Measurements from ENCODE around the gene CAPS2.

The CAPS2 gene

DNA sequence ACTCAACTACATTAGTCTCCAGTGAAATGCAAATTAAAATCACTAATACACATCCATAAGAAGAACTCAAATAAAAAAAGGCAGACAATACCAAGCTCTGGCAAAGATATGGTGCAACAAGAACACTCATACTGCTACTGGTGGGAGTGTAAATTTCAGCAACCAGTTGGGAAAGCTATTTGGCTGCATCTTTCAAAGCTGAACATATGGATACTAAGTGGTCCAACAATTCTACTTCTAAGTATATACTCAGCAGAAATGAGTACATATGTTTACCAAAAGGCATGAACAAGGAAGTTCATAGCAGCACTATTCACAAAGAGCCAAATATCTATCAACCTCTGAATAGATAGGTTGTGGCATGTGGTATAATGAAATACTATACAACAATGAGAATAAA is 27.3 kb downstream of the CAPS2 start:
- no peak for DNase-seq

DNA sequence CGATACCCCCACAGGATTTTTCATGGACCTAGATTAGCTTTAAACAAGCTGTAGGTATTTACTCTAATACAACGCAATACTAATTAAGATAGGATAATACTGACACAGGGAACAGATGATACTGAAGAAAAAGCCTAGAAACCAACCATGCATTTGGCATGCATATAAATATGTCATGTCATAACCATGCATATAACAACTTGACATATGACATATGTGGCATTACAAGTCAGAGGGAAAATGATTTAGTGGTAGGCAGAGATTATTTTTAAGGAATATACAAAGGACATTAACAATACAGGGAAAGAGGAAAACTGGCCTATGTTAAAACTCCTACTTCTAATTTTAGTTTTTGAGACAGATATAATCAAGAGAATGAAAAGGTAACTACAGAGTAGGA is 27.9 kb downstream of the CAPS2 start:
- DNase-seq = no peak

DNA sequence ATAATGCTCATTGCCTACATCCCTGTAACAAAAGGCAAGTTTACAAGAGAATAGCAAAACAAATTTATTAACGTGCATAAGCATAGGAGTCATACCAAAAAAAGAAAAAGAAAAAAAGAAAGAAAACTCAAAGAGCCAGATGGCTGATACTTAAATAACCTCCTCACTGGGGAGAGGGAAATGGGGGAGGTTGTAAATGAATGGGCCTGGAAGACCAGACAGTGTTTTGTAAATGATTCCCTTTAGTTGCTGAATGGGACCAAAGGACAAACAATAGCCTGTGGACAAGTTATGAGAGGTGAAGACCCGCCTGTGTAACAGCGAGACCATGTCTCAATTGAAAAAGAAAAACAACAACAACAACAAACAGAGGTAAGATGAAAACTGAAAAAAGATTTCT is 35.3 kb downstream of the CAPS2 start:
- DNase-seq = no peak

DNA sequence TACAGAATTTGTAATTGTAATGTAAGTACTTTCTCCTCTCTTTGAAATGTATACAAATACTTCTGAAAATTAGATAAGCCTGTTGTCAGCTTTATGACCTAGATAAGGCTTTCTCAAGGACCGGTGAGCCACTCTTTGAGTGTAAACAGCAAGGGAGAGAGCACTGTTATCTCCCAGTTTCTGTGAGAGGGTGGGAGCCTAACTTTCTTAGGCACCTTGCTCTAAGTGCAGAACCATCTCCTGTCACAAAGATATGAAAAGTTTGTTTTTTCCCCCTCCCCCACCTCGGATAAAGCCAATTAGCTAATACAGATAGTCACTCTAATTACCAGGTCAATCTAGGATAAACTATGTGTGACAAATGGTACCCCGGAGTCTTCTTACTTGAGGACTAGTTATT is 35.8 kb downstream of the CAPS2 start:
- DNase-seq = no peak

DNA sequence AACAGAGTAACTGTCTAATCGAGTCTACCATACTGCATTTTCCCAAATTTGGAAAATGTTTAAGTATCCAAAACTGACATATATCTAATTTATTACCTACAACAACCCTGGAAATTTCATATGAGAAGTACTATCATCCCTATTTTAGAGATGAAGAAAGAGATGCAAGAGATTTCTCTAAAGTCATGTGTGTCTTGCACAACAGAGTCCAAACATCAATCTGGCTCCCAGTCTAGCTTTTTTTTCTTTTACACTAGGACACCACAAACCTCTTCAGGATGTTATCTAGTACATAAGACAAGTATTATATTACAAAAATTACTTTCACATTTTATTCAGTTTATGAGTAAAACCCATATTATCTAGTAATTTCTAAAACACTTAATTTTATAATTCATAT is 39.1 kb downstream of the CAPS2 start:
- no peak for DNase-seq

DNA sequence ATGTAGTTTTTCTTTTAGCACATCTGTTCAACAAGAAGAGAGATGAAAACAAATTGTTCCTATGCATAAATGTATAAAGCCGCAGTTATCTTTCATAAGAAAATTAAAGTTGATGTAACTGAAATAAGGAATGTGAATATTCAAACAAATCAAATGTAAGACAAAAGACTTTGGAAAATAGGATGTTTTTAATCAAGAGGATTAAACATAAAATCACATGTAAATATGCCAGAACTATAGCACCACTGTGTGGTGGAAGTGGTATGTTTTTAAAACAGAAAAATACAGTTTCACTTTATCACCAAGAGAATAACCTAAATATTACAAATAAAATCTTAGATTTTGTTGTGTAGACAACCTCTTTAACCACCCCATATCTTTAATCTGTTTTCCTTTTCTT is 40.4 kb downstream of the CAPS2 start:
- DNase-seq = no peak

DNA sequence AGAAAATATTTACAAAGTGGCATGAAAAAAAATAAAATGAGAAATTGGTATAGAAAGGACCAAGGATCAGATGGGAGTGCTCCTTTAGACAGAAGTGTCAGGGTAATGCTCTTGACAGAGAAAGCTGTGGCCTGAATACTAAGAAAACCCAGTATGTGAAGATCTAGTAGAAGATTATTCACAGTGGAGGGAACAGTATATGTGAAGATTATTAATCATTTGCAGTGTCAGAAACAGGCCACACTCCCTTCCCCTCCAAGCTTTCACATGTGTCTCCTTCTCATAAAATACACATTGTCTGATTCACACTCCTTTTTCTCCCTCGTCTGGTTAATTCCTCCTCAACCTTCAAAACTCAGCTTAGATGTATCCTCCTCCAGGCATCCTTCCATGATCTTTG is 41.3 kb downstream of the CAPS2 start:
- no peak for DNase-seq

DNA sequence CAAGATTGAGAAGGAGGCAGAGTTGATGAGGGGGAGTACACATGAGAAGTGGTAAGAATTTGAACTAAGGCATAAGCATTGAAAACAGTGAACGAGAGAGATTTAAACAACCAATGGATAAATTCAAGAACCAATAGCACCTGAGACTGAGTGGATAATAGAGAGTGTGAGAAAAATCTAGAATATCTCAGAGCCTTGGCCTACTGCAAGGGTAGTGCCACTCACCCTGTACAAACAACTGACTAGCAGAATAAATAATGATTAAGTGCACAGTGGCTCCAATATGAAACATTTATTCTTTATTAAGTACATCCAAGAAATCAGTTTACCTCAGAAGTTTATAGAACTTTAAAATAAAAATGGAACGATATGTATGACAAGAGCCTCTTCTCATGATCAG is 54.4 kb downstream of the CAPS2 start:
- DNase-seq = no peak

DNA sequence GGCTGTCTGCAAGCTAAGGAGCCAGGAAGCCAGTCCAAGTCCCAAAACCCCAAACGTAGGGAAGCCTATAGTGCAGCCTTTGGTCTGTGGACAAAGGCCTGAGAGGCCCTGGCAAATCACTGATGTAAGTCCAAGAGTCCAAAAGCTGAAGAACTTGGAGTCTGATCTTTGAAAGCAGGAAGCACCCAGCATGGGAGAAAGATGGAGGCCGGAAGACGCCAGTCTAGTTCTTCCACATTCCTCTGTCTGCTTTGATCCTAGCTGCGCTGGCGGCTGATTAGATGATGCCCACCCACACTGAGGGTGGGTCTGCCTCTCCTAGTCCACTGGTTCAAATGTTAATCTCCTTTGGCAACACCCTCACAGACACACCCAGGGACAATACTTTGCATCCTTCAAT is 58.5 kb downstream of the CAPS2 start:
- no peak for DNase-seq

DNA sequence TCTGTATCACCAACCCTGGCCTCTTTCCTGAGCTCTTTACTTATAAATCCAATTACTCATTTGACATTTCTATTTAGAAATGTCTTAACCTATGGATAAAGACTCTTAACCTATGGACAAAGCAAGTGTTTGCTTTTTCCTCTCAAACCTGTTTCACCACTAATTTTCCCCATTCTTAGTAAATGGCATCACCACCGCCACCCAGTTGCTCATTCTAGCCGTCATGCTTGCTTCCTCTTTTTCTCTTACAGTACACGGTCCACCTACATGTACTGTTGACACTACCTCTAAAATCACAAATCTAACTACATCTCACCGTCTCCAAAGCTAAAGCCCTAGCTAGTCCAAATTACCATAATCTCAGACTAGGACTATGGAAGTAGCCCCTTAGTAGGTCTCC is 60.0 kb downstream of the CAPS2 start:
- no peak for DNase-seq

DNA sequence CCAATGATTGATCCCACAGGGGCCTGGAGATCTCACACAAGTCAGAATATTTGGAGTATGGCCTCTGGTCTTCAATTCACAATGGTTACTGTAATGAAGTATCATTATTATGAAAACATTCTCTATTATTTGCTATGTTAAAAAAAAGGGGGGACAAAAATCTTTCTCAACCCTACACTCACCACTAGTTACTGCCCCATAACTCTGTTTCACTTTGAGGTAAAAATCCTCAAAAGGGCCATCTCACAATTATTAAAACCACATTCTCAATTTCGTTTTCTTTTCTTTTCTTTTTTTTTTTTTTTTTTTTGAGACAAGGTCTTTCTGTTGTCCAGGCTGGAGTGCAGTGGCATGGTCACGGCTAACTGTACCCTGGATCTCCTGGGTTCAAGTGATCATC is 60.9 kb downstream of the CAPS2 start:
- no peak for DNase-seq

DNA sequence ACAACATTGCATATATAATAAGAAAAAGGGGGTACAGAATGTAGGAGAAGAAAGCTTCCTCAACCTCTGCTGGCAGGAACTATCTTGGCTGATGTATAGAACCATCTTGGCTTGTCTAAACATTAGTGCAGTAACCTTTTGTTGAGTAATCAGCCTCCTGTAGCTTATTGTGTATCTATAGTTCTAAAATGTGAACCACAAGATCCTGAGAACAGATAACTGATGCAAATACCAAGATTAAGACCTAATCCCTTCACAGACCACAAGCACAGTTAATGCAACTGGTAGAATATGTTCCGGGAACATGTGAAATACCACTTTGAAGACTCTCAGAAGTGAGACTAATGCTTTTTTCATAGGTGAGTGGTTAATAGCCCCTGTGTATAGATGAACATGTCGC is 69.8 kb downstream of the CAPS2 start:
- DNase-seq = no peak

DNA sequence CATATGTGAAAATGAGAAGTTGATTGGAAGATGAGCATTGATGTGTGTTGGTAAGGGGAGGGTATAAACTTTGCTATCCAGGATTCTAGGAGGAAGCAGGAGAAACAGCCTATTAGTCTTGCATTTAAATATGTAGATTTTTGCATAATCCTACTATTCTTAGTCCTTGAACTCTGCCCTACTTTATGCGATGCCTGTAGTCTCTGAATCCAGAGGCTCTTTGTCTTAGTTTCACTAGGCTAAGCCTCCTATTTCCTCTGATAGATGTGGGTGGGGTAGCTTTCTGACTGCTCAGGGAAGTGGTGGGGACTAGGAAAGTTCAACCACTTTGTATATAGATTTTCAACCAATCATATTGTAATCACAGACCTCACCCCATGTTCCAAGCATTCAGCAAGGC is 71.0 kb downstream of the CAPS2 start:
- no peak for DNase-seq

DNA sequence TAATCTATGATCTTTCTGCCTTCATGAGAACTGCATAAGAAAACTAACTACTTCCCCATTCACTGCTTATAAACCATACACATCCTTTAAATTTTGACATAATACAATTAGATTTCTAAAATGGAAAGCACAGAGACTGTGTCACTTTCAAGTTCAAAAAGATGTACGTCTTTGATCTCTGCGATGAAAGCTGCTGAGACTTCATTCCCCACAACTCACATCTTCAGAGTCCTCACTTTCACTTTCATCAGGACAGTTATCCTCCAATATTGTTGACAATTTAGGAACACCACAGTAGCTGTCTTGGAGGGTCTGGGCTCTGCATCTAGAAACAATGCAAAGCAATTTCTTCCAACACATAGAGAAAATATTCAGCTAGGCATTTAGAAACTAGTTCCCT is 72.6 kb downstream of the CAPS2 start:
- no peak for DNase-seq

DNA sequence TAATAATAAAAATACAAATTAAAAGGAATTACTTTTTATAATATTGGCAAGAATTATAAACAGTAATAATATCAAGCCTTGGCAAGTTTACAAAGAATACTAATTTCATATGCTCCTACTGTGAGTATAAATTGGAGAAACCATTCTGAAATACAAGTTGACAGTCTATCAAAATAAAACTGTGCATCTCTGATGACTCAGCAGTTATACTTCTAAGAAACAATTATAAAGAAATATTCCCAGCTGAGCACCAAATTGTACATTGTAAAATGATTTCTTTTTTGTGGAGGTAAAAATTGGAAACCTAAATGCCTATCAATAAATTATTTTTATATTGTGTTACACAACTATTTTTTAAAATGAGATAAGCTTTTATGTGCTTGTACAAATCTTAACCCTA is 85.0 kb downstream of the CAPS2 start:
- DNase-seq = no peak

DNA sequence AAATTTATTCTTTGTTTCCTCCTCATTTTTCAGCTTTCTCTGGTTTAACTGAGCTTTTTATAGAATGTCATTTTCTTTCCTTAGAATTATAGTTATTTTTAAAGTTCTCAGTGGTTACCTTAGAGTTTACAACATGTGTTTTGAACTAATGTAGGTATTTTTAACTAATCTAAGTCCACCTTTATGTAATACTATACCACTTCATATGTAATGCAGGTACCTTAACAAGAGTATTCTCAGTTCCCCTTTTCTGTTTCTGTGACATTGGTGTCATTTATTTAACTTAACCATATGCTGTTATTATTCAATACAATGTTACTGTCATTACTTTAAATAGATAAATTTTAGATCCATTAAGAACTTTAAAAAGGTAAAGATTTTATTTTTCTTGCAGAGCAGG is 90.1 kb downstream of the CAPS2 start:
- no peak for DNase-seq

DNA sequence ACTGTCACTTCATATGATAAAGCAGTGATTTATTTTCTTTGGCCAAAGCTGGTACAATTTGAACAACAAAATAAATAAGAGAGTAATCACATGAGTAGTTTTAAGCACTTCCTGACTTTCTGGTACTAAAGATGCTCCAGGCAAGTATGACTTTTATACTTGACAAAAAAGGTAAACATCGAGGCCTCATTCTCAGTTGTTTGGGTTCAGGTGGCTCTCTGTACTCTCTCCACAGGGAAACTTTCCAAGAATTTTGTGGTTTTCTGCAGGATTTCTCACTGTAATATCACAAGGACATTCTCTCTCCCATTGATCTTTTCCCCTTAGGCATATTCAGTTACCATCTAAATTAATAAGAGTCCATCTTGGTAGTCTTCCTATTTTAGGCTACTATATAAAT is 93.9 kb downstream of the CAPS2 start:
- no peak for DNase-seq

DNA sequence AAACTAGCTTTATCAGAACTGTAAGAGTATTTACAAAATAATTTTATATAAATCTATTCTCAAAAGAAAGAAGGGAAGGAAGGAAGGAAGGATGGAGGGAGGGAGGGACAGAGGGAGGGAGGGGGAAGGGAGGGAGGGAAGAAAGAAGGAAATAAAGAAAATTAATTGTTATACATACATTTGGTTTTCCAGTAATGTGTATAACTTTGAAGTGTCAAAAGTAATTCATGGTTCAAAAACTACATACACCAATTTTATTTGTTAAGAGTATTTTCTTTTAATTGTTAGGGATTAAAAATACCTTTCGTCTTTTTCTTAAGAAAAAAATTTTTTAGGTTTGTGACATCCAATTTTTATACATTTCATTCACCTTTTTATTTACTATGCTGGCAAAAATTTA is 103.0 kb downstream of the CAPS2 start:
- DNase-seq = no peak

Measured in left hindlimb (tissue), 1 donor.